Neuronal stem cell (in vitro differentiated cells): ENCODE measurements around the gene ART1.
"Not testable (repeated sequence)": the region's sequence is repeated elsewhere in the genome, so short reads cannot be mapped to it uniquely, and the experiment has no call there.

Experiments
- DNase-seq: peaks from one replicate; pipeline ENCODE4 v3.0.0-alpha.2; 2013; ENCODE audit warnings: low spot score
- H2AFZ ChIP-seq: one replicate; pipeline ENCODE4 v1.6.1; 2013; ENCODE audit warnings: mild to moderate bottlenecking, low read length, inconsistent platforms
- H2AK5ac ChIP-seq: 2 replicates; pipeline ENCODE4 v1.6.1; 2013; ENCODE audit warnings: low read depth, mild to moderate bottlenecking, inconsistent platforms, low read length, moderate library complexity, mixed read lengths
- H2BK120ac ChIP-seq: 2 replicates; pipeline ENCODE4 v1.6.1; 2013; ENCODE audit warnings: low read depth, mild to moderate bottlenecking, inconsistent platforms, low read length, moderate library complexity, mixed read lengths
- H2BK12ac ChIP-seq: one replicate; pipeline ENCODE4 v1.6.1; 2013; ENCODE audit warnings: low read length, inconsistent platforms
- H2BK15ac ChIP-seq: 2 replicates; pipeline ENCODE4 v1.6.1; 2013; ENCODE audit warnings: mild to moderate bottlenecking, low read length, inconsistent platforms, mixed read lengths
- H2BK5ac ChIP-seq: one replicate; pipeline ENCODE4 v1.6.1; 2013; ENCODE audit warnings: inconsistent platforms, mild to moderate bottlenecking, low read length, moderate library complexity
- H3K14ac ChIP-seq: one replicate; pipeline ENCODE4 v1.6.1; 2013; ENCODE audit warnings: low read length, inconsistent platforms
- H3K18ac ChIP-seq: 2 replicates; pipeline ENCODE4 v1.6.1; 2013; ENCODE audit warnings: low read length, inconsistent platforms
- H3K23ac ChIP-seq: 2 replicates; pipeline ENCODE4 v1.6.1; 2013; ENCODE audit warnings: low read depth, mild to moderate bottlenecking, mixed read lengths, low read length, inconsistent platforms; ENCODE audit not compliant: poor library complexity
- H3K27ac ChIP-seq: replicated peaks from 3 replicates; pipeline ENCODE4 v1.5.1; 2013; ENCODE audit warnings: low read length, inconsistent platforms
- H3K27me3 ChIP-seq, 3 experiments: 2 replicates each; pipeline ENCODE4 v1.6.1; 2013; ENCODE audit warnings: low read length in 3 of 3, mild to moderate bottlenecking in 2 of 3, inconsistent platforms in 1 of 3, low read depth in 1 of 3, mixed read lengths in 1 of 3, moderate library complexity in 1 of 3; ENCODE audit not compliant: control insufficient read depth in 3 of 3, insufficient read depth in 3 of 3
- H3K36me3 ChIP-seq, 2 donors: replicated peaks in 1 of 2; 2 replicates each; pipeline ENCODE4 v1.6.1; 2013; ENCODE audit warnings: low read length in 2 of 2; ENCODE audit not compliant: control insufficient read depth in 2 of 2, insufficient read depth in 2 of 2
- H3K4ac ChIP-seq: 2 replicates; pipeline ENCODE4 v1.6.1; 2013; ENCODE audit warnings: inconsistent platforms, mild to moderate bottlenecking, low read length, moderate library complexity
- H3K4me1 ChIP-seq, 2 donors: 1 replicate in 1 of 2; 2 replicates in 1 of 2; pipeline ENCODE4 v1.6.1; 2013; ENCODE audit warnings: low read length in 2 of 2, low read depth in 1 of 2; ENCODE audit not compliant: control insufficient read depth in 2 of 2, insufficient read depth in 1 of 2
- H3K4me2 ChIP-seq: one replicate; pipeline ENCODE4 v1.6.1; 2013; ENCODE audit warnings: mild to moderate bottlenecking, low read length, inconsistent platforms; ENCODE audit not compliant: insufficient read depth, poor library complexity, severe bottlenecking
- H3K4me3 ChIP-seq, 2 donors: 2 replicates each; pipeline ENCODE4 v1.5.1; 2013; ENCODE audit warnings: low read length in 2 of 2, mild to moderate bottlenecking in 2 of 2, inconsistent platforms in 1 of 2, moderate library complexity in 1 of 2
- H3K79me1 ChIP-seq: one replicate; pipeline ENCODE4 v1.6.1; 2013; ENCODE audit warnings: low read depth, mild to moderate bottlenecking, inconsistent platforms, low read length, moderate library complexity
- H3K9ac ChIP-seq: one replicate; pipeline ENCODE4 v1.6.1; 2013; ENCODE audit warnings: mild to moderate bottlenecking, low read depth, low read length, inconsistent platforms; ENCODE audit not compliant: poor library complexity
- H3K9me3 ChIP-seq, 2 donors: replicated peaks in 1 of 2; 2 replicates each; pipeline versions ENCODE3 to v1.6.1; 2013; ENCODE audit warnings: low read length in 2 of 2, mild to moderate bottlenecking in 2 of 2, inconsistent platforms in 1 of 2, low read depth in 1 of 2, mixed read lengths in 1 of 2, moderate library complexity in 1 of 2; ENCODE audit not compliant: control insufficient read depth in 2 of 2, insufficient read depth in 1 of 2
- H4K8ac ChIP-seq: one replicate; pipeline ENCODE4 v1.6.1; 2013; ENCODE audit warnings: low read depth, mild to moderate bottlenecking, inconsistent platforms, low read length, moderate library complexity
- H4K91ac ChIP-seq: one replicate; pipeline ENCODE4 v1.6.1; 2013; ENCODE audit warnings: low read length, low read depth, mild to moderate bottlenecking, inconsistent platforms; ENCODE audit not compliant: poor library complexity
- whole genome bisulfite sequencing, 2 donors: extraction: QIAGEN DNeasy Blood & Tissue Kit; methylation state at CpG; one replicate each; pipeline ENCODE4 v1.1.7; 2013; ENCODE audit warnings: missing lambda C conversion rate in 2 of 2, mixed read lengths in 1 of 2; ENCODE audit not compliant: insufficient read length in 2 of 2, insufficient replicate concordance in 1 of 2; ENCODE audit errors: extremely low coverage in 2 of 2; 5-methylcytosine and 5-hydroxymethylcytosine counted together

Gene ART1

DNA sequence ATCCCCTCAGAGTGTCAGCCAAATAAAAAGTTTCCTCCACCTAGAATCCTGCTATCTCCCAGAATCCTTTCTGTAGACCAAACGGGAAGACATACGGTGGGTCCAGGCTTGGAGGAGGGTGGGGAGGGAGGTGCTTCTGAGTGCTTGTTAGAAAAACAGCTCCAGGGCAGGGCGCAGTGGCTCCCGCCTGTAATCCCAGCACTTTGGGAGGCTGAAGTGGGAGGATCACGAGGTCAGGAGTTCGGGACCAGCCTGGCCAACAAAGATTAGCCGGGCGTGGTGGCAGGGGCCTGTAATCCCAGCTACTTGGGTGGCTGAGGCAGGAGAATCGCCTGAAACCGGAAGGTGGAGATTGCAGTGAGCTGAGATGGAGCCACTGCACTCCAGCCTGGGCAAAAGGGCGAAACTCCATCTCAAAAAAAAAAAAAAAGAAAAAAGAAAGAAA, 1.8 kb upstream of the ART1 start:
- H3K4me2 ChIP-seq: peak overlapping the region; percentile 90
- H4K91ac ChIP-seq, H3K27me3 ChIP-seq, H3K36me3 ChIP-seq, H4K8ac ChIP-seq, H3K9me3 ChIP-seq, DNase-seq, H3K4ac ChIP-seq, H3K4me1 ChIP-seq, H3K9ac ChIP-seq, H2BK120ac ChIP-seq, H3K79me1 ChIP-seq, H3K23ac ChIP-seq, H2BK12ac ChIP-seq: not testable (repeated sequence)
- H2BK5ac ChIP-seq: peak overlapping the region; percentile 91
- WGBS, 2 donors: no CpG with 5 or more reads among the region's 11 CpGs
- peak overlapping the region; percentile 17 for H3K14ac ChIP-seq
- H3K27ac ChIP-seq: peak overlapping the region; percentile 98
- H2BK15ac ChIP-seq: peak overlapping the region; percentile 84
- peak overlapping the region; percentile 54 to 85 for H3K4me3 ChIP-seq
- peak overlapping the region; percentile 96 for H2AFZ ChIP-seq
- peak overlapping the region; percentile 95 for H3K18ac ChIP-seq
- H2AK5ac ChIP-seq: peak overlapping the region; percentile 51

DNA sequence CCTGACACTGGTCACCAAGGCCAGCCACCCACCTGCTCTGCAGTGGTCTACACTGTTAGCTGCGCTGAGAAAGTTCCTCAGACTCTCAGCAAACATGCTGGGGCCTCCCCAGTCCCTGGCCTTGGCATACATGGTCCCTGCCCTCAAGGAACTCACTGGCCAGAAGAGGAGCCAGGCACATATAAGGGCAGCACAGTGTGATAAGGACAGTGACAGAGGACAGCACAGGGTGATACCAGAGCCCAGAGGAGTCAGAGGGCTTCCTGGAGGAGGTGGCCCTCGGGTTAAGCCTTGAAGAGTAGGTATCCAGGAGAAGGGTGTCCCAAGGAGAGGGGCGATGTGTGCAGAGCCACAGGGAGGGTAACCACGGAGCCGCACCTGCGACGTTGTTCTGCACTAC, 624 bp downstream of the ART1 start:
- no peak overlapping the region for H3K9ac ChIP-seq
- no peak overlapping the region for H2AFZ ChIP-seq
- H4K8ac ChIP-seq: no peak overlapping the region
- H2AK5ac ChIP-seq: peak overlapping the region; percentile 56
- no peaks in the 10 kb centered on the region for H3K79me1 ChIP-seq
- H3K18ac ChIP-seq: no peak overlapping the region
- no peak overlapping the region for H4K91ac ChIP-seq
- no peaks in the 10 kb centered on the region for H3K36me3 ChIP-seq
- no peak for DNase-seq
- no peak overlapping the region for H3K27ac ChIP-seq
- H2BK12ac ChIP-seq: no peak overlapping the region
- H2BK120ac ChIP-seq: no peak overlapping the region
- H3K4me2 ChIP-seq: no peak overlapping the region
- peak overlapping the region; percentile 71 for H2BK5ac ChIP-seq
- H3K27me3 ChIP-seq: peaks cover 0 to 4% (median 0%) of the 10 kb centered on the region in 3 experiments
- H3K4ac ChIP-seq: no peak overlapping the region
- no peak overlapping the region for H3K14ac ChIP-seq
- no CpG with 5 or more reads among the region's 7 CpGs for WGBS, 2 donors
- H3K4me3 ChIP-seq: no peak overlapping the region
- peak overlapping the region; percentile 94 for H2BK15ac ChIP-seq
- H3K4me1 ChIP-seq: peaks cover 3 to 5% of the 10 kb centered on the region in 2 donors
- H3K9me3 ChIP-seq: peaks cover 4 to 9% of the 10 kb centered on the region in 2 donors
- H3K23ac ChIP-seq: no peak overlapping the region

DNA sequence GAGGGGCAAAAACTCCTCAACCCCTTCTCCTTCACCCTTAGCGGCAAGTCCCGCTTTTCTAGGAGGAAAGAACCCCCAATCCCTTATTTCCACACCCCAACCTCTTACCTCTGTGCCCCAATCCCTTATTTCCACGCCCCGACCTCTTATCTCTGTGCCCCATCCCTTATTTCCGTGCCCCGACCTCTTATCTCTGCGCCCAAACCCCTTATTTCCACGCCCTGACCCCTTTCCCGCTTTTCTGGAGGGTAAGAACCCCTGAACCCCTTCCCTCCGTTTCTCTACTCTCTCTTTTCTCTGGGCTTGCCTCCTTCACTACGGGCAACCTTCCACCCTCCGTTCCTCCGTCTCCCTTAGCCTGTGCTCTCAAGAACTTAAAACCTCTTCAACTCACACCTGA, 3.9 kb downstream of the ART1 start:
- H3K9me3 ChIP-seq, H3K4ac ChIP-seq, H3K23ac ChIP-seq, H4K8ac ChIP-seq, H3K4me3 ChIP-seq, DNase-seq, H2AFZ ChIP-seq, H2BK15ac ChIP-seq, H3K4me2 ChIP-seq, H2BK5ac ChIP-seq, H2AK5ac ChIP-seq, H3K14ac ChIP-seq, H3K36me3 ChIP-seq, H3K9ac ChIP-seq, H3K27ac ChIP-seq, H3K18ac ChIP-seq, H3K27me3 ChIP-seq, H2BK12ac ChIP-seq, H3K79me1 ChIP-seq, H4K91ac ChIP-seq, H3K4me1 ChIP-seq, H2BK120ac ChIP-seq: not testable (repeated sequence)
- WGBS, 2 donors: no CpG with 5 or more reads among the region's 13 CpGs

DNA sequence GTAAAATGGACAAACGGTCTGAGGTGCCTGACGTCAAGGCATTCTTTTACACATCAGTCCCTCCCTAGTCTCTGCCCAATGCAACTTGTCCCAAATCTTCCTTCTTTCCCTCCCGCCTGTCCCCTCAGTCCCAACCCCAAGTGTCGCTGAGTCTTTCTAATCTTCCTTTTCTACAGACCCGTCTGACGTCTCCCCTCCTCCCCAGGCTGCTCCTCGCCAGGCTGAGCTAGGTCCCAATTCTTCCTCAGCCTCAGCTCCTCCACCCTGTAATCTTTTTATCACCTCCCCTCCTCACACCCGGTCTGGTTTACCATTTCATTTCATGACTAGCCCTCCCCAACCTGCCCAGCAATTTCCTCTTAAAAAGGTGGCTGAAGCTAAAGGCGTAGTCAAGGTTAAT, 4.4 kb downstream of the ART1 start:
- not testable (repeated sequence) for H3K4me2 ChIP-seq, H2BK15ac ChIP-seq, H2BK12ac ChIP-seq, H3K36me3 ChIP-seq, H3K18ac ChIP-seq, H2BK5ac ChIP-seq, H3K27me3 ChIP-seq, H3K4me1 ChIP-seq, H3K4ac ChIP-seq, H3K79me1 ChIP-seq, H3K14ac ChIP-seq, H3K9ac ChIP-seq, H2AFZ ChIP-seq, H2BK120ac ChIP-seq, H3K4me3 ChIP-seq, H4K91ac ChIP-seq, H3K23ac ChIP-seq, H2AK5ac ChIP-seq, H4K8ac ChIP-seq, H3K9me3 ChIP-seq, DNase-seq, H3K27ac ChIP-seq
- WGBS, 2 donors: no CpG with 5 or more reads among the region's 9 CpGs
